HG03095 (cell line): Measurements from ENCODE around the gene DSC2.
"Not testable (repeated sequence)": the region's sequence is repeated elsewhere in the genome, so short reads cannot be mapped to it uniquely, and the experiment has no call there.

ENCODE experiments used
- ATAC-seq: cut with Tn5 transposase; IDR thresholded peaks from one replicate; pipeline ENCODE4 v1.9.1; 2021; ENCODE audit warnings: moderate library complexity; ENCODE audit not compliant: unreplicated experiment

DSC2 gene

DNA sequence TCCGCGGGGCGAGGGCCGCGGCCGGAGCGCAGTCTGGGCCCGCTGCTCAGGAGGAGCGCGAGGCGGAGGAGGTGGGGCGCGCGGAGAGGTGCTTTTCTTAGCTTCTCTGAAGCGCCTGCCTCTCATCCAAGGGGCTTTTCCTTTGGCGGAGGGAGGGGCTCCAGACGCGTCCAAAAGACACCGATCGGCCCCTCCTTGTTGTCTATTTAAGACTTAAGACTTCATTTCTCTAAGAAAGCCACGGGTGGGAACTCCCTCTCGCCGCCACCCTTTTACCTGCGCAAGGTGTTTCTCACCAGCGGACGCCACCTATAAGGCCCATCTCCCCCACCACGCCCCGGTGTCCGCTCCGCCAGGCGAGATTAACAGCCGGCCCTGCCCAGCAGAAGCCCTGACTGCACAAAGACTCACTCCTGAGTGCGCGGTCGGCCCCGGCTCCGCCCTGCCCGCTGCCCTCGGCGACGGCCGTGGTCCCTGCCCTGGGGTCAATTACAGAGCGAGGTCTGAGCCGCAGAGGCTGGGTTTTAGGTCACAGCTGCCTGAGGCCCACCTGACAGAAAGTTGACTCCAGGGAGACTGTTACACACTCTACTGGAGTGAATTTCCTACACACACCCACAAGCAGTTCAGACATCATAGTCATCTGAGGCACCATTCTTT lies at the start of gene DSC2:
DSC2 (minus strand) TSS at position 397 of the 660 bp plus-strand sequence. CDS start 450 bp downstream, outside the sequence.
- no peak for ATAC-seq

DNA sequence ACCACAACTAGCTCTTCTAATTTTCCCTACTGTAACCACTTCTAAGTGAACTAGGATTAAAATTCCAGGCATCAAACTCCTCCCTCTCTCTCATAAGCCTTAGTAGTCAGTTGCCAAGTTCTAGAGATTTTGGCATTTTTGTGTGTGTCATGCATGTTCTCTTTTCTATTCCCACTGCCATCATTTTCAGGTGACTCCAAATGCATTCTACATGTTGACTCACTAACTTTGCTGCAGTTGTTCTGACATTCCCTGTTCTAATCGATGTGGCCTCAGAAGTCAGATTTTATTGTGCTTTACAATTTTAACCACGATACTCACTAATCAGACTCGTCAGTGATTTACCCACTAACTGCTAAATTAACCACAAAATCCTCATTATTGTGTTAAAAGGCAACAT lies 47.1 kb upstream of the DSC2 start:
- ATAC-seq = no peak

DNA sequence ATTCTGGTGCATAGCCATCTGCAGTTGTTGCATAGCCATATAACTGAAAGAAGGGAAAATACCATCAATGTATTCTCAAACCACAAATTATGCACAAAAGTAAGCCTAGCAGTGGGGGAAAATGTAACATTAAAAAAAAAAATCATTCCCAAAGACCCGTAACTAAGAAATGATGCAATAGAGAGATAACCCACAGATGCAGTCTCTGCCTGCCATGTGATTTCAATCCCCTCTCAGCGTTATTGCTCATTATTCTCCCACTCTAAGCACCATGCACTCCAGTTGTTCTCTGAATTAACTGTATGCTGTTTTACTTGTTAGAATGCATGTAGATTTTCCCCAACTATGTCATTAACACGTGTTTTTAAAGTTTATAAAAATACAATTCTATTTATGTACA lies 46.4 kb upstream of the DSC2 start:
- ATAC-seq = no peak

DNA sequence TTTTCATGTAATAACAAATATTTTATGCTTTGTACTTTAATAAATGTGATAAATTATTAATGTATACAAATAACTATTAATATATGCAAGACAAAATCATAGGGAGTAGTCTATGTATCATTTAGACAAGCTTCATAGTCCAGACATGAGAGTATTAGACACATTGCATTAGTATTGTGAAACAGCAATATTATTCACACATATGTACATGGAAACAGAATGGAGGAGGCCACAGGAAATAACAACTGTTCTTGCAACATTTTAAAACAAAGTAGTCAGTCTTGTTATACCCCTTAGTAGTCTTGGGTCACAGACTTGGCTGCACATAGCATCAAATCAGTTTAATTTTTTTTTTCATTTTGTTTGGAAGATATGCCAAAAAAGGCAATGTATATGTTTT lies 44.6 kb upstream of the DSC2 start:
- ATAC-seq = no peak

DNA sequence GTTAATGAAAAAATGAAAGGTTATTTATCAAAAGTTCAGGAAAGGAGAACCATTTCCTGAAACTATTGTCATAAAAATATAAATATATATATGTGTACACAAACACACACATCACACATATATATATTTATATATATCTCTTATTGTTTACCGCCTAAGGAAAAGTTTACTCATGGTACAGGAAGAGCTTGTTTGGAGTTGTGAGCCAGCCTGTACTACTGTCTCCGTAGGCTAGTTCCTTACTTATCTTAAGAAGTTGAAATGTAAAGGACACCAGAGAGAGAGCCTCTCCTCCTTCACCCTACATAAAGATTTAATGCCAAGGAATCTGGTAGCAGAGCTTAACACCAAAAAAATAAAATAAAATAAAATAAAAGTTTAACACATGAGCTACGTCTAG lies 40.8 kb upstream of the DSC2 start:
- ATAC-seq = no peak

DNA sequence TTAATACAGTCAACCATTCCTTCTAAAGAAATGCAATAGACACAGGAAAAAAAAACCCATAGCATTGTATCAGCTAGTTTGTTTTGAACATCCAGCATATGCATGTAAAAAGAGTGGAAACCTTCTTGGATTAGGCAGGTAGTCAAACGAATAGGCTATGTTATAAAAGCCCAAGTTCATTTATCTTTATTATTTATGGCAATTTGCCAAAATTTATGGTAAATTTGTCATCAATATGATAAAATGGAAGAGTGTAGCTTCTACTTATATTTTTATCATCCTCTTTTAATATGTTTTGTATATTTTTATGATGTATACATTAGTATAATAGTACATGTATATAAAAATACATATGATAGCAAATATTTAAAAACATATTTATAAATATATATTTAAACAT lies 36.5 kb upstream of the DSC2 start:
- no peak for ATAC-seq

DNA sequence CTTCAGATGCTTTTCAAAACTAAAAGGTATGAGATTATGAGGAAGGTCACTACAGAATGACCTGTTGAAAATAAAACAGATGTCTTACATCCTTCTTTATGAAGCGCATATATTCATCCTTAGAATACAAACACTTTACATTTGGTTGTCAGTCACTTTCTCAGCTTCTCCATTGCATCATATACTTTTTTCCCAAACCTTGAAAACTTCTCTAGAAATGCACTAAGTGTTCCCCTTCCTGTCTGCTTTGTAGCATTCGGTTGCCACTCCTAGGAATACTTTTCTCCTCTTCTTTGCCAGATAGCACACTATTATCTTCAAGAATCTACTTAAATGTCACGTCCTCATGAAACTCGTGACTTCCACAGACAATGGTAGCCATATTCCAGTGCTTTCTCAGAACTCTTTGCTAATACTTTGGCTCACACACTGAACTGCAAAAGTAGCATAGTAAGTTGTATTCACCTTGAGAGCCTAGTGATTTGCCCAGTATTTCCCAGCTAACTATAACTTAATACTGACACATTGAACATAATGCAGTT lies 32.8 kb upstream of the DSC2 start:
- no peak for ATAC-seq

DNA sequence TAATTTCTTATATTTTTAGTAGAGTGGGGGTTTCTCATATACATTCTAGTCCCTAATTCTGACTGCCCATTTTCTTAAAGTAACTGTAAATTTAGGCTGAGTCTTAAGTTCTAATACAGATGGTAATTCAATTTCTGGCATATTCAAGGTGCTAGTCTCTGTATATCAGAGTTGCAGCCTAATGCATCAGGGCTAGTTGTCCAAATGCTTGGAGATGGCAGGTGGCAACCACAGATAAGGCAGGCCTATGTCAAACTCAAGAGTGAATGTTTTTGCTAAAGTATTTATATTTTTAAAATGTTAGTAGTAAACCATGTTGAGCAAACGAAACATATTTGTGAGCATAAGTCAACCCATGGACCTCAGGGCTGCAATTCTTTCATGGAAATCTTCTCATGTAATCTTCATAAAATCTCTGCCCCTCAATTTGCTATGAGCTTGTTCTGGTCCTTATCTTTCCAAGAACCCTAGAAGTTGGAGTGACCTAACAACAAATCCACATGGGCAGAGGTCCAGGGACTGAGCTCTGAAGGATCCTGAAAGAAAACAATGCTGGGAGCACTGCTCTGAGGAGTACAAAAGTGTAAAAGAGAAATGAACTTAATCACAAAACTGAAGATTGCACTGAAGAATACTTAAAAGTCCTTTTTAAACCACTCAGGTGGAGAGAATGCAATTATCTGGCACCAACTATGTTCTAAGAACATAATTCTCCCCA lies 27.3 kb upstream of the DSC2 start:
- ATAC-seq = no peak

DNA sequence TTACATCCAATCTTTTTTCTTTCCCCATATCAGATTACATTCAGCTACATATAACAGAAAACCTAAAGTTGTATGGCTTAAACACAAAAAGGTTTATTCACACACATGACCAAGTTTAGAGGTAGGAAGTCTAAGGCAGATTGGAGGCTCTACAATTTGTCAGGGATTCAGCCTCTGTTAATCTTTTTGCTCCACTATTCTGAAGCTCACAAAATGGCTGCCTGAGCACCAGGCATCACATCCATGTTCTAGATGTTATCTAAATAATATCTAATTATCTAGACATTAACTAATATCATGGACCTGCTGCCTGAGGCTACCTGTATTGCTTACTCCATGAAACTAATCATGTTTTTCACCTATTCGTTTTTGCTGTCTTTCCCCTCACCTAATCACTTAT lies 23.7 kb upstream of the DSC2 start:
- no peak for ATAC-seq

DNA sequence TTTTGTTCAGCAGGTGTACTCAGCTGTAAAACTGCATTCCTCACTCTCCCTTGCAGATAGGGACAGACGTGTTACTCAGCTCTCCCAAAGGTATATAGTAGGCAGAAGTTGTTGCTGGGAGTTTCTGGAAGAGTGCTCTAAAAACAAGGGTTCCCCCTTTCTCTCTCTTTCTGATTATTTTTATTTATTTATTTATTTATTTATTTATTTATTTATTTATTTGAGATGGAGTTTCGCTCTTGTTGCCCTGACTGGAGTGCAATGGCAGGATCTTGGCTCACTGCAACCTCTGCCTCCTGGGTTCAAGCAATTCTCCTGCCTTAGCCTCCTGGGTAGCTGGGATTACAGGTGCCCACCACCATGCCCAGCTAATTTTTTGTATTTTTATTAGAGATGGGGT lies 20.9 kb upstream of the DSC2 start:
- ATAC-seq = not testable (repeated sequence)

DNA sequence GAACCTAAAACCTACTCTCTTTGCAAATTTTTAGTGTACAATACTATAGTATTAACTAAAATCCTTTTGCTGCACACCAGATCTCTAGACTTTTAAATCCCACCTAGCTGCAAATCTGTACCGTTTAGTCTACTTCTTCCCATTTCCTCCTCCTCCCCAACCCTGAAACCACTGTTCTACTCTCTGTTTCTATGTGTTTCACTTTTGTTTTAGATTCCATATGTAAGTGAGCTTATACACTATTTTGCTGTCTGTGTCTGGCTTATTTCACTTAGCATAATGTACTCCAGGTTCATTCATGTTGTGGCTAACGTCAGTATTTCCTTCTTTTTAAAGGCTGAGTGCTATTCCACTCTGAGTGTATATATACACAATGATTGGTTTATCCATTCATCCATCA lies 18.4 kb upstream of the DSC2 start:
- no peak for ATAC-seq

DNA sequence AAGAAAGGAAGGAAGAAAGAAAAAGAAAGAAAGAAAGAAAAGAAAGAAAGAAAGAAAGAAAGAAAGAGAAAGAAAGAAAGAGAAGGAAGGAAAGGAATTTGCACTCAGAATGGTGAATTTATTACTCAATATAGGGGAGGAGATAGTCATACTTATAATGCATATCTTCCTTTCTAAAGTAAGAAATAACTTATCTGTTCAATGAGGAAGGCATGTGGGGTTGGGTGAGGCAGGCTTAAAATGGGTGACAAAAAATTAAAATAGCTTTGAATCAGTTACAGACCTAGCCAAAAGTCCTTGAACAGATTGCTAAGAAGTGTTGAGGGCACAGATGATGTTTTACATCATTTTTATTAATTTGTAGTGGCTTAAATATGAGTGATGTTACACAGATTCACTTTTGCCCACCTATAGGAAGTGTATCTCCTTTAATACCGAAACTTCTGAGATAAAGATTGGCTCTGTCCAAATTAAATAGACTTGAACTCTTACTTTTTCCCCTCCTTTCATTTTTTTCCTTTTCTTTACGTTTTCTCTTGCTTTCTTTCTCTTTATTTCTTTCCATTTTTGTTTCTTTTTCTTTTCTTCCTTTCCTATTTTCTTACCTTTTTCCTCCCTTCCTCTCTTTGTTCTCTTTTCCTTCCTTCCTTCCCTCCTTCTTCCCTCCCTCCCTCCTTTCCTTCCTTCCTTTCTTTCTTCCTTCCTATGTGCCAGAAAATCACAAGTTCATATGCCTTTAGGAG lies 14.8 kb upstream of the DSC2 start:
- no peak for ATAC-seq

DNA sequence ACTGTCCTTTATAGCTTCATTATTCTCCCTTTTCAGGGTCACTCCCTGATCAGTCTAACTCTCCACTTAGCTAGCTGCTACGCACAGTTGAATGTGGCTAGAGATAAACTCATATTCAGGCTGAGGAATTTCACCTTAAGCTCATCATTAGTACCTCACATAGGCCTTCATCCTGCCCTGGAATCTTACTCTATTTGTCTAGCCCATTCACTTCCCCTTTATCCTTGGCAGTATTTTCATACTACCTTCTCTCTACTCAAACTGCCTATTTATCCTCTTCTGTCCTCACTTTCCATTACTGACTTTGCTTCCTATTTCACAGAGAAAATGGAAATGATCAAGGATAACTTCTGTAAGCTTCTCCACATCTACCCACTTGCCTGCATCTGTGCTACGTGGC lies 10.6 kb upstream of the DSC2 start:
- no peak for ATAC-seq

DNA sequence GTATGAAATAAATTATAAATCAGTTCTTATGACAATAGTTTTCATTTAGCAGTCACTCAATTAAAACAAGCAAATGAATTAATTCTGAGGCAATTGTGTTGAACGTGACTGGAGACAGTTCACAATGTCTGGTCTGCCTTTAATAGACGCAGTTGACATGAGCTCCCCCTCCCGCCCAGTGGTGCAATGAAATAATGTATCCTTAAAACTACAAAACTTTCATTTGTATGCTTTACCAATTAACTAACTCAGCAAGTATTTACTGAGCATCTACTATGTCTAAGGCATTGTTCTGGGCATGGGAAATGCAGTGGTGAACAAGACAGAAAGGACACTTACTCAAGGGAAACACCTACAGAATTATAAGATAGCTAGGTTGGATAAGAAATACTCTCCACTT lies 3.5 kb upstream of the DSC2 start:
- no peak for ATAC-seq

DNA sequence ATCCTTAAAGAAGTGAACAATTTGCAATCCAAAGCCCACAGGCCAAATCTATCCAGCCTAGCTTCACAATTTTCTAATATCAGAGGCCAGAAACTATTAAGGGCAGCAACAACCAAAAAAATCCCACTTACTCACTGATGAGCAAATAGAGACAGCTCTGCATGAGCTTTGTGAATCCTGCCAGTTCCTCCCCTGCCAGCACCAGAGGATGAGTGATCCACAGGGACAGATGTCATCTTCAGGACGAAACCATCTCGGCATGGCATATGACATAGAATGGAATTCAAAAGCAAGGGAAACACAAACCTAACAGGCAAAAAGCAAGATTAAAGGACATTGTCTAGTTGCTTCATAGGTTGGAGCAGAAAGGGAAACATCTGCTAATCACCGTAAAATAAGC lies 2.2 kb upstream of the DSC2 start:
- ATAC-seq = no peak

DNA sequence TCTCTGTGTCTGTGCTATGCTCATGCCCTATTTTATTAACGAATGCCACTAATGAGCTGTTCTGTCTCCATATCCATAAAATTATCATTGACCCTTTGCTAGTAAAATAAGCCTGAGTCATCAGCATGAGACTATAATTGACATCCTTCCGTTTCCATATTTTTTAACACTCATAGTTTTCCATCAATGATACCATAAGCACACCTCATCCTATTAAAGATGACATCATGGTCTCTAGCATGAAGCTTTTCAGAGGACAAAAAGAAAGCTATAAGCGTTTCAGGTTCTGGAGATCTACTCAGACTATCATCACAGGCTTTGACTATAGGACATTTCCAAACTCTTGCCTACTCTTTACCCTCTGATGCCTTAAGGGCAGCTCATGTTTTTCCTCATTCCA lies 1.2 kb upstream of the DSC2 start:
- ATAC-seq = no peak

DNA sequence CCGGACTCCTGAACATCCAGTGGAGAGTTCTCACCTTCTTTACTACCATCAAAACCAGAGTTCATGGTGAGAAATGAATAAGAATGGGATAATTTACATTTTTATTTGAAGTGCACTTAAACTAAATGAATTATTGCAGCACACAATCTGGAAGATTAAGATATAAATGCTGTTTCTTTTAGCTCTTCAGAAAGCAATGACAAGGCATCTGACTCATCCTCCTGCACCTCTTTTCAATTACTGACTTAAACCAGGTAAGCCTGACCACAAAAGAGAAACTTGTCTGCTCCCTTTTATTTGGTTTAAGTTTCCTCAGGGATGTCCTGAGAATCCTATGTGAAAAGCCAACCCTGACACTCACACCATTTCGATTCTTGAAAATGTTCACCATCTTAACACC lies 720 bp upstream of the DSC2 start:
- ATAC-seq = no peak

DNA sequence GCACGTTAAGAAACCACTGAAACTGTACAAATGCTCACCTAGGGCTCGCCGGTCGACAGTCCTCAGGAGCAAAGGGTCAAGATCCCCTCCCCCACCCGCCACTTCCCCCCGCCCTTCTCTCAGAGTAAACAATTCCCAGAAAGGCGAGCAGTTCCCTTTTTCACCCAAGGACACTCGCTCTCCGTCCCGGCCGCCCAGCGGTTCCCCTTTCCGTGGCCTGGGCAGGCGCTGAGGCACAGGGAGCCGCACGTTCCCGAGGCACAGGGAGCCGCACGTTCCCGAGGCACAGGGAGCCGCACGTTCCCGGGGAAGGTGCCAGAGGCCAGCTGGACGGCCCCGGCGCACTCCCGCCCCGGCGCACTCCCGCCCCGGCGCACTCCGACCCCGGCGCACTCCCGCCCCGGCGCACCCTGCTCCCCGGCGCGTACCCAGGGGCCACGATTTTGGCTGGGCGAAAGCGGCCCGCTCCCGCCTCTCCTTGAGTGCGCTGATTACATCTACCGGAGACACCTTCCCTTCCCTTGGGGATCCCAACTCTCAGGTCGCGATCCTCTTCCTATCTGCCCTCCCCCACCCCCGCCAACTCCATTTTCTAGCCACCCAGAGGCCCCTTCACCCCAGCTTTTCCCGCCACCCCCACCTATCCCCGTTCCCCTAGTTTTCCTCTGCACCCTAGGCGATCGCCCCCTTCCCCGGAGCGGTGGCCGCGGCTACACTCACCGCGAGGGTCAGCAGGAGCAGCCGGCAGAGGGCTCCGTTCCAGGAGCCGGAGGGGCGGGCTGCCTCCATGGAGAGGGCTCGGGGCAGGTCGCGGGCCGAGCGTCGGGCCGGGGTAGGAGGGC lies 817 bp downstream of the DSC2 start:
- no peak for ATAC-seq

DNA sequence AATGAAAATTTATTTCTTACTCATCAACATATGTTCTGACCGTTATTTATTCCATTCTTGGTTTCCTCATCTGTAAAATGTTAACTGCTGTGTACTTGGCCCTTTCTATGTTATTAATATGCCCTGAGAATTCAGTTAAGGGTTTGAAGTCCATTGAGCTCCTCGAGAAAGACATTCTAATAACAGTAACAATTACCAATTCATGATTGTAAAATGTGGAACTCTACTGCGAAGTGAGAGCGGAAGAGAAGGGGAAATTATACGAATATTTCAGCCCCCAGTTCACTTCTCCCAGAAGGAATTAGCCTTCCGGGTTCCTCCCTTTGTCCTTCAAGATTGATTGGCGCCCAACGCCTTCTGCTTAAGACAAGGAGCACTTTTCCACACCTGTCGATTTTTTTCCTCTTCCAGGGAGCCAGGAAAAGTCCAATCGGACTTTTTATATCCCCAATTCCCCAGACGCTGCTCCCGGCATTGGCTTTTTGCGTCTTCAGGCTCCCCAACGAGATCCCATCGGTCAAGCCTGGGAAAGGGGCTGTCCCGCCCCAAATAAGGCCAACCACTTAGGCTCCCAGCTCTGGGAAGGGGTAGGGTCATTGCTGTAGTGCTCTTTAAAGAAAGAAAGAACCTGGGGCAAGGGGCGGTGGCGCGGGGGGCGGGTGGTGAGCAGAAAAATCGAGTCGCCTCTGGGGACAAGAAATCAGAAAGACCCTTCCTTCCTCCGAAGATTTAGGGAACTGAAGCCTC lies 1.6 kb downstream of the DSC2 start:
- ATAC-seq = no peak
